Measurements from ENCODE around the gene PPM1A. TPM values are rescaled to one million over a fixed set of nuclear protein-coding genes. Genes with fewer than 3 reads are reported as not detected.

PPM1A gene
- total and polyA plus RNA-seq, 2 donors (not counting 3 experiments of a cell fraction or from before 2014, with no cell fraction given), result 14.1 to 33.9 TPM

GRCh38 chr14:60300019-60300418, 51.0 kb downstream of the PPM1A start:
- dilution Hi-C loops (cut with MboI; ENCODE audit: extremely low pct_ligation_motif_present, low sequenced_read_pairs), result no loop called here
- Histone ChIP-seq H3K27me3 (ENCODE audit: control insufficient read depth in 2 of 2, insufficient read depth in 2 of 2, low read length in 2 of 2) (no peaks in the 10 kb centered on the region), H3K9me3 (replicated peaks; ENCODE audit: control insufficient read depth, insufficient read depth, low read length) (no peaks in the 10 kb centered on the region)

More at GRCh38 chr14:60300019-60300418, 51.0 kb downstream of the PPM1A start:
- H3K4me2 ChIP-seq (ENCODE audit: insufficient read depth, low read length), result no peak overlapping the region
- H3K4me3 ChIP-seq (replicated peaks in 1 of 3; ENCODE audit: insufficient read depth in 1 of 3, low read depth in 1 of 3, low read length in 3 of 3), result no peak overlapping the region
- intact Hi-C loops (cut with micrococcal nuclease), result no loop called here
- BruUV-seq (replicated peaks), result no TSS peak
- no peak overlapping the region for H3K27ac ChIP-seq (ENCODE audit: insufficient read depth, low read depth, low read length)
- no peak overlapping the region for H3K9ac ChIP-seq (replicated peaks; ENCODE audit: extremely low read depth, insufficient read depth, low read length)
- H4K20me1 ChIP-seq (replicated peaks; ENCODE audit: control insufficient read depth, extremely low read depth, insufficient read depth, low read length), result no peaks in the 10 kb centered on the region
- no peak for TF ChIP-seq POLR2AphosphoS5 (IDR thresholded peaks at IDR 0.05; ENCODE audit: insufficient read depth, low read depth, low read length)
- no peak for TF ChIP-seq CTCF (IDR thresholded peaks at IDR 0.05; ENCODE audit: extremely low read depth in 1 of 2, insufficient read depth in 1 of 2, low read depth in 1 of 2, low read length in 2 of 2)
- TF ChIP-seq MAX (IDR thresholded peaks at IDR 0.05; ENCODE audit: insufficient read depth, insufficient read length), result no peak
- no peak for TF ChIP-seq FOS (IDR thresholded peaks at IDR 0.05; ENCODE audit: borderline replicate concordance, insufficient read depth, low read length)
- no peak for TF ChIP-seq MYC (IDR thresholded peaks at IDR 0.05; ENCODE audit: low read depth, low read length)
- TF ChIP-seq POLR2A (IDR thresholded peaks at IDR 0.05; ENCODE audit: low read depth, low read length), result no peak
- no peak for TF ChIP-seq GATA2 (IDR thresholded peaks at IDR 0.05; ENCODE audit: insufficient read depth, insufficient read length, low read depth, low read length)
- TF ChIP-seq JUN (IDR thresholded peaks at IDR 0.05; ENCODE audit: borderline replicate concordance, insufficient read depth, insufficient read length, low read depth), result no peak
- no peak for TF ChIP-seq EZH2 (IDR thresholded peaks at IDR 0.05; ENCODE audit: borderline replicate concordance, low read depth, low read length, severe bottlenecking)
- H3K79me2 ChIP-seq (ENCODE audit: control insufficient read depth, insufficient read depth, low read length), result no peaks in the 10 kb centered on the region
- H3K4me1 ChIP-seq (ENCODE audit: control insufficient read depth, extremely low read depth, insufficient read depth, low read length), result peaks cover 1% of the 10 kb centered on the region
- ChIA-PET CTCF (interaction anchor here (1.1 to 2.5 kb wide), 4 partner anchors 9 to 34 kb away, joined by 3 to 10 read pairs (median 6); no protein-coding TSS in a partner anchor), POLR2A (no interaction called here)
- no peaks in the 10 kb centered on the region for H3K36me3 ChIP-seq (ENCODE audit: control insufficient read depth in 2 of 2, extremely low read depth in 1 of 2, insufficient read depth in 2 of 2, low read length in 2 of 2)
- FAIRE-seq (no peak), DNase-seq (ENCODE audit: low read depth, low spot score) (no peak)
- H3K9me1 ChIP-seq (replicated peaks; ENCODE audit: control insufficient read depth, extremely low read depth, insufficient read depth, low read length), result no peaks in the 10 kb centered on the region
- no peak overlapping the region for H2AFZ ChIP-seq (ENCODE audit: low read depth, low read length)
